K562 (cell line): ENCODE results near the gene UBR1. TPM values are rescaled to one million over a fixed set of nuclear protein-coding genes. Genes with fewer than 3 reads are reported as not detected.

ENCODE experiments used
- CBX5 ChIP-seq: IDR thresholded peaks from 2 replicates; pipeline ENCODE4 v1.6.1; 2014; ENCODE audit warnings: low read depth, borderline replicate concordance
- CHCHD3 ChIP-seq: fragments of 250-450 bp; sonication (Bioruptor Pico); IDR thresholded peaks from 2 replicates; pipeline ENCODE4 v2.1.2; 2022; ENCODE audit warnings: mild to moderate bottlenecking
- ETV6 ChIP-seq, 3 experiments: fragments of 150-350 bp in 1 of 3; sonication (generic) in 1 of 3; formaldehyde crosslinking in 1 of 3; IDR thresholded peaks; 2 replicates each; pipeline versions ENCODE4 v1.6.1 to v1.8.0; 2014 to 2022; ENCODE audit warnings: borderline replicate concordance in 2 of 3, low read depth in 2 of 3, antibody characterized with exemption in 1 of 3, low read length in 1 of 3, mild to moderate bottlenecking in 1 of 3, missing genetic modification reagents in 1 of 3
- FOXK2 ChIP-seq, 2 experiments: fragments of 450-650 bp; IDR thresholded peaks in 1 of 2; conservative IDR thresholded peaks in 1 of 2; 2 replicates each; pipeline ENCODE4 v1.6.1; 2016; ENCODE audit warnings: low read depth in 2 of 2, mild to moderate bottlenecking in 1 of 2
- GTF2F1 ChIP-seq: IDR thresholded peaks from 2 replicates; pipeline ENCODE4 v1.6.1; 2011; ENCODE audit warnings: low read depth, low read length, improper control_type of control experiment
- HSF4 ChIP-seq: fragments of 250-450 bp; sonication (Bioruptor Pico); IDR thresholded peaks from 2 replicates; pipeline ENCODE4 v2.1.2; 2022; ENCODE audit warnings: mild to moderate bottlenecking, moderate library complexity, borderline replicate concordance
- KLF10 ChIP-seq: fragments of 250-450 bp; sonication (Bioruptor Pico); IDR thresholded peaks from 2 replicates; pipeline ENCODE4 v1.6.1; 2021; ENCODE audit warnings: matching md5 sums
- LARP7 ChIP-seq: fragments of 450-650 bp; IDR thresholded peaks from 2 replicates; pipeline ENCODE4 v1.6.1; 2016
- LCOR ChIP-seq: sonication (generic); formaldehyde crosslinking; IDR thresholded peaks from 2 replicates; pipeline ENCODE4 v1.8.0; 2022; ENCODE audit warnings: mild to moderate bottlenecking, missing genetic modification reagents
- MYC ChIP-seq, 2 experiments: fragments of 250-450 bp in 1 of 2; sonication (Bioruptor Pico) in 1 of 2; IDR thresholded peaks; 2 replicates each; pipeline versions ENCODE4 v1.5.1 to v1.6.1; 2012 to 2021; ENCODE audit warnings: low read depth in 2 of 2, borderline replicate concordance in 1 of 2, improper control_type of control experiment in 1 of 2, low read length in 1 of 2, mild to moderate bottlenecking in 1 of 2, moderate library complexity in 1 of 2
- NCOA4 ChIP-seq: fragments of 450-650 bp; IDR thresholded peaks from 2 replicates; pipeline ENCODE4 v1.6.1; 2018; ENCODE audit warnings: mild to moderate bottlenecking; ENCODE audit not compliant: partially characterized antibody
- NFRKB ChIP-seq: fragments of 450-650 bp; IDR thresholded peaks from 2 replicates; pipeline ENCODE4 v1.6.1; 2016; ENCODE audit warnings: low read depth
- NONO ChIP-seq, 2 experiments: fragments of 200-400 bp in 1 of 2; fragments of 450-650 bp in 1 of 2; formaldehyde crosslinking in 1 of 2; IDR thresholded peaks; 2 replicates each; pipeline ENCODE4 v1.6.1; 2017; ENCODE audit warnings: low read depth in 2 of 2, mild to moderate bottlenecking in 2 of 2, moderate library complexity in 2 of 2, low read length in 1 of 2
- NR2C2 ChIP-seq, 2 experiments: fragments of 200-800 bp in 1 of 2; sonication (Bioruptor generic) in 1 of 2; sonication (generic) in 1 of 2; formaldehyde crosslinking in 1 of 2; IDR thresholded peaks; 2 replicates each; pipeline versions ENCODE4 v1.6.1 to v1.8.0; 2016 to 2022; ENCODE audit warnings: mild to moderate bottlenecking in 1 of 2, missing compliant biosample characterization in 1 of 2, missing genetic modification characterization in 1 of 2, missing genetic modification reagents in 1 of 2
- RHOXF2B ChIP-seq: fragments of 250-450 bp; sonication (Bioruptor Pico); conservative IDR thresholded peaks from 2 replicates; pipeline ENCODE4 v1.5.1; 2021
- SOX6 ChIP-seq: fragments of 450-650 bp; IDR thresholded peaks from 2 replicates; pipeline ENCODE4 v1.6.1; 2014; ENCODE audit warnings: mild to moderate bottlenecking
- ZNF398 ChIP-seq: fragments of 250-450 bp; sonication (Bioruptor Pico); IDR thresholded peaks from 2 replicates; pipeline ENCODE4 v1.8.0; 2021; ENCODE audit warnings: moderate library complexity, mild to moderate bottlenecking, inconsistent platforms
- ZNF511 ChIP-seq: sonication (generic); formaldehyde crosslinking; IDR thresholded peaks from 2 replicates; pipeline ENCODE4 v1.8.0; 2022; ENCODE audit warnings: mild to moderate bottlenecking, missing genetic modification reagents
- polyA plus RNA-seq, 8 experiments: library from polyadenylated mRNA; depleted of rRNA in 4 of 8; stranded (reverse) in 5 of 8; unstranded in 3 of 8; fragments of >200 nt; fragmentation: Nextera tagmentation in 2 of 8; fragmentation: Illumina TruSeq in 1 of 8; extraction: Ambion mirVana in 2 of 8; extraction: Trizol in 1 of 8; gene quantifications; 2 replicates each; pipeline versions ENCODE4 v1.2.1 to v1.2.3, GENCODE V29; 2011 to 2014; ENCODE audit warnings: inconsistent platforms in 1 of 8, missing spikeins in 1 of 8
- total RNA-seq, 7 experiments: library from RNA; depleted of rRNA in 6 of 7; stranded (reverse); fragments of >200 nt in 6 of 7; fragmentation: Illumina TruSeq in 2 of 7; extraction: Trizol in 2 of 7; gene quantifications; 2 replicates each; pipeline versions ENCODE4 v1.2.1 to v1.2.3, GENCODE V29; 2011 to 2021; ENCODE audit warnings: low replicate concordance in 1 of 7
- TF ChIP-seq, protein P1 (sequence below): sonication (generic); formaldehyde crosslinking; IDR thresholded peaks from 2 replicates; pipeline ENCODE4 v1.8.0; 2022; ENCODE audit warnings: missing genetic modification reagents, mild to moderate bottlenecking, moderate library complexity, borderline replicate concordance
- TF ChIP-seq, protein P2 (sequence below): fragments of 250-450 bp; sonication (Bioruptor Pico); IDR thresholded peaks from 2 replicates; pipeline ENCODE4 v1.5.0; 2021; ENCODE audit warnings: mild to moderate bottlenecking, moderate library complexity

Gene UBR1
- total and polyA plus RNA-seq, 9 of the 15 experiments (the other 6 are each of a cell fraction or from before 2014, with no cell fraction given) = 5.8 to 30.7 (median 15.3) TPM

- TF ChIP-seq NCOA4 (no peak), ZNF398 (CRISPR knock-in tag) (no peak), GTF2F1 (no peak), LCOR (CRISPR knock-in tag) (0 out of 2 replicates have a peak, but pooled peaks have one; percentile 59), LARP7 (no peak), ZNF511 (CRISPR knock-in tag) (no peak), ETV6 (IDR thresholded peaks at IDR 0.05; ENCODE audit: borderline replicate concordance in 1 of 2, low read depth in 2 of 2, low read length in 1 of 2) (no peak), ETV6 (CRISPR knock-in tag; IDR thresholded peaks at IDR 0.05; ENCODE audit: borderline replicate concordance) (no peak), MYC (IDR thresholded peaks at IDR 0.05; ENCODE audit: low read depth, low read length) (peak; percentile 77), MYC (CRISPR knock-in tag; IDR thresholded peaks at IDR 0.05; ENCODE audit: borderline replicate concordance, low read depth) (no peak), CHCHD3 (CRISPR knock-in tag) (no peak), FOXK2 (conservative IDR thresholded peaks at IDR 0.05 in 1 of 2, IDR thresholded peaks at IDR 0.05 in 1 of 2; ENCODE audit: low read depth in 2 of 2) (no peak), CBX5 (no peak), NFRKB (no peak), NONO (IDR thresholded peaks at IDR 0.05; ENCODE audit: low read depth in 2 of 2, low read length in 1 of 2) (peak; percentile 75 to 83; a peak in 3 of 4 replicates), RHOXF2B (CRISPR knock-in tag) (no peak), SOX6 (no peak; the same call in 1 of the 2 replicates), NR2C2 (CRISPR knock-in tag; IDR thresholded peaks at IDR 0.05) (no peak), NR2C2 (tag; IDR thresholded peaks at IDR 0.05) (peak; percentile 72), KLF10 (no peak), HSF4 (CRISPR knock-in tag) (no peak)
- TF ChIP-seq, protein P1, sequence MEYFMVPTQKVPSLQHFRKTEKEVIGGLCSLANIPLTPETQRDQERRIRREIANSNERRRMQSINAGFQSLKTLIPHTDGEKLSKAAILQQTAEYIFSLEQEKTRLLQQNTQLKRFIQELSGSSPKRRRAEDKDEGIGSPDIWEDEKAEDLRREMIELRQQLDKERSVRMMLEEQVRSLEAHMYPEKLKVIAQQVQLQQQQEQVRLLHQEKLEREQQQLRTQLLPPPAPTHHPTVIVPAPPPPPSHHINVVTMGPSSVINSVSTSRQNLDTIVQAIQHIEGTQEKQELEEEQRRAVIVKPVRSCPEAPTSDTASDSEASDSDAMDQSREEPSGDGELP = no peak; the same call in 1 of the 2 replicates
- TF ChIP-seq, protein P2, sequence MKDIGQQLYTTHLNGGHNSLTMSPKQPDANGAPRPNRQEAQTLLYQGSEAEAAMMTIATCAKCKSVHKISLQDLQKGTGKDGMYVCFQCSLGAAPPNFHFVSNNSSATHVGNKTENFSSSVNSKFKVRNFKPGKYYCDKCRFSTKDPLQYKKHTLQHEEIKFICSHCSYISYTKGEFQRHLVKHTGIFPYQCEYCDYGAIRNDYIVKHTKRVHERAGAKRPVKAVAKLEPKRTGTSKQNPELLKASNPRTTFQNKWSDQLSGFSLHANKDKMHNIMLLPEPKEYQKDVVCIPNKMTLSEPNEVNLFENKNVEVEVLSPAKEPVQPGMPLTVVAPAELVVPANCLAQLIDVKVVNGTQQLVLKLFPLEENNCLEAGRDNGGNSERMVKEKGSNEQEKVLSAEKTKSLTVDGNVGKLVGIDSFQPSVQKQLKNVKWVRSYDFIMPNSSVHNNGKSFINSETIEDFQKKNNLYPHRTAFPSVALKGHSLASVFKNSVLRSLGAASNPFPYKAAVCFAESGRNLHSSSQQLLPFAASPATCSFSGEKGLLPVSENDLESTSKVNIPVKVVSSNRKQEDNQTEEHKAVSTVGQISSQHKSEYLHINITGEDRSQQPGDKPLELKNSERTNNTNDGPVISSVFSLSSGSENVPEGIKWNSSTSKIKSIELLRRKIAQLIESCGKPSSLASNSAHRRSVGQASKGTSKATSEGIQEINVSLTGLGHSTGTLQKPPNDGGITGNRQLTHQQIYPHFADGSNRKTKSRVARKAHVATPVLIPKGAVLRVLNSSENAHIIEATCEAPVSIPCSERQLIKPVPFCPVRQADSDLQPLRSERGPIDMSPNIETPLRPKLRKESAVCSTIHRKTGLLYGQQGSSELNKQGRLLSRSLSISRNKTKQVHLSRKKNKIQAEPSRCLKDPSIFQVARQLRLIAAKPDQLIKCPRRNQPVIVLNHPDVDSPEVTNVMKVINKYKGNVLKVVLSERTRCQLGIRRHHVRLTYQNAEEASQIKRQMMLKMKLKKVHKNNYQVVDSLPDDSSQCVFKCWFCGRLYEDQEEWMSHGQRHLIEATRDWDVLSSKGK (CRISPR knock-in tag) = no peak
Measured at GRCh38 chr15:43133430-43134156, 27.8 kb upstream of the UBR1 start, which contains the start of gene TMEM62 (continued).
